HepG2 (cell line): ENCODE results near the gene TRIM7. TPM values are rescaled to one million over a fixed set of nuclear protein-coding genes. Genes with fewer than 3 reads are reported as not detected.
A peak's percentile ranks its signal among the peaks of the same experiment; 100 is the strongest.

Source experiments
- ATAC-seq: fragments of 200-7000 bp; cut with Tn5 transposase; 3 replicates; pipeline ENCODE4 v1.9.1; 2020; ENCODE audit warnings: mild to moderate bottlenecking, moderate library complexity
- BruUV-seq: library from RNA; stranded (reverse); fragments of 400-500 nt; replicated peaks from 2 replicates; lab custom pipeline; 2021; lab: Mats Ljungman, UMichigan
- CTCF ChIA-PET: fragments of 300-600 bp; formaldehyde crosslinking; extraction: SDS; loops from one replicate; lab custom pipeline; 2021; ENCODE audit warnings: low total read pairs, inconsistent platforms, low intra/inter-chr PET ratio; lab: Yijun Ruan, JAX
- POLR2A ChIA-PET: fragments of 350-600 bp; sonication (Branson Sonifier 250); formaldehyde crosslinking; loops from one replicate; lab custom pipeline; 2020; ENCODE audit warnings: antibody characterized with exemption, inconsistent platforms; lab: Yijun Ruan, JAX
- DNase-seq: peaks from one replicate; pipeline ENCODE4 v3.0.0-alpha.2; 2015; ENCODE audit warnings: low spot score
- FAIRE-seq: peaks from 3 replicates; lab custom pipeline; 2011; peaks lifted over from hg19 to GRCh38; lab: Jason Lieb, UNC
- H2AFZ ChIP-seq: one replicate; pipeline ENCODE4 v1.6.1; 2011; ENCODE audit warnings: low read length, inconsistent platforms
- H3K27ac ChIP-seq: fragments of 300-600 bp; 3 replicates; pipeline ENCODE4 v1.8.0; 2011; ENCODE audit warnings: mixed run types, mild to moderate bottlenecking, mixed read lengths, low read length, inconsistent platforms; ENCODE audit not compliant: insufficient read depth; ENCODE audit errors: extremely low read length
- H3K27me3 ChIP-seq, 2 experiments: fragments of 200-600 bp in 1 of 2; 2 replicates in 1 of 2; 3 replicates in 1 of 2; pipeline versions ENCODE4 v1.6.0 to v1.8.0; 2011; ENCODE audit warnings: low read length in 2 of 2, mild to moderate bottlenecking in 2 of 2, moderate library complexity in 2 of 2, inconsistent platforms in 1 of 2; ENCODE audit not compliant: insufficient read depth in 2 of 2, control insufficient read depth in 1 of 2
- H3K36me3 ChIP-seq, 2 experiments: fragments of 200-600 bp in 1 of 2; replicated peaks in 1 of 2; 2 replicates in 1 of 2; 3 replicates in 1 of 2; pipeline versions ENCODE4 v1.5.1 to v1.8.0; 2011; ENCODE audit warnings: low read length in 2 of 2, inconsistent platforms in 1 of 2; ENCODE audit not compliant: insufficient read depth in 2 of 2, control insufficient read depth in 1 of 2
- H3K4me1 ChIP-seq: 2 replicates; pipeline ENCODE4 v1.5.1; 2012; ENCODE audit warnings: low read length, inconsistent platforms; ENCODE audit not compliant: insufficient read depth
- H3K4me2 ChIP-seq: 2 replicates; pipeline ENCODE4 v1.6.0; 2011; ENCODE audit warnings: low read depth, low read length, inconsistent platforms
- H3K4me3 ChIP-seq, 3 experiments: fragments of 200-600 bp in 1 of 3; sonication (generic), shearing (Covaris generic) in 1 of 3; replicated peaks in 1 of 3; 2 replicates each; pipeline ENCODE4 v1.5.1; 2011 to 2016; ENCODE audit warnings: low read length in 3 of 3, inconsistent platforms in 2 of 3, low read depth in 2 of 3, mild to moderate bottlenecking in 2 of 3, control low read depth in 1 of 3, mixed read lengths in 1 of 3; ENCODE audit not compliant: insufficient read depth in 1 of 3
- H3K79me2 ChIP-seq: one replicate; pipeline ENCODE4 v1.6.1; 2011; ENCODE audit warnings: low read length, inconsistent platforms; ENCODE audit not compliant: insufficient read depth
- H3K9ac ChIP-seq: 2 replicates; pipeline ENCODE4 v1.6.0; 2011; ENCODE audit warnings: mild to moderate bottlenecking, low read depth, low read length, inconsistent platforms; ENCODE audit not compliant: insufficient read depth
- H3K9me3 ChIP-seq: 2 replicates; pipeline ENCODE4 v1.5.1; 2012; ENCODE audit warnings: mild to moderate bottlenecking, low read length
- H4K20me1 ChIP-seq: 2 replicates; pipeline ENCODE4 v1.6.0; 2011; ENCODE audit warnings: inconsistent platforms, mild to moderate bottlenecking, low read length, moderate library complexity; ENCODE audit not compliant: insufficient read depth
- AGO2 ChIP-seq: fragments of 200-400 bp; formaldehyde crosslinking; optimal IDR thresholded peaks from 2 replicates; pipeline ENCODE3; 2017; ENCODE audit warnings: mild to moderate bottlenecking, low read depth, low read length, moderate library complexity
- ATF7 ChIP-seq, 2 experiments: fragments of 450-650 bp in 1 of 2; sonication (generic) in 1 of 2; formaldehyde crosslinking in 1 of 2; IDR thresholded peaks; 2 replicates each; pipeline versions ENCODE4 v1.4.0 to v1.6.1; 2016 to 2020; ENCODE audit warnings: antibody characterized with exemption in 1 of 2, mild to moderate bottlenecking in 1 of 2, missing genetic modification reagents in 1 of 2
- CCAR2 ChIP-seq: fragments of 200-400 bp; formaldehyde crosslinking; optimal IDR thresholded peaks from 2 replicates; pipeline ENCODE3; 2018; ENCODE audit warnings: low read depth, mild to moderate bottlenecking, low read length, moderate library complexity
- CREB1 ChIP-seq, 2 experiments: fragments of 450-650 bp in 1 of 2; IDR thresholded peaks; 2 replicates each; pipeline ENCODE4 v1.6.1; 2016 to 2017; ENCODE audit warnings: control low read depth in 1 of 2, mild to moderate bottlenecking in 1 of 2, missing compliant biosample characterization in 1 of 2, missing genetic modification characterization in 1 of 2
- GPBP1L1 ChIP-seq: sonication (generic); formaldehyde crosslinking; IDR thresholded peaks from 2 replicates; pipeline ENCODE4 v1.5.0; 2020; ENCODE audit warnings: mild to moderate bottlenecking, missing genetic modification reagents
- HDAC2 ChIP-seq: sonication (generic); formaldehyde crosslinking; IDR thresholded peaks from 2 replicates; pipeline ENCODE4 v1.4.0; 2020; ENCODE audit warnings: missing genetic modification reagents
- IRX3 ChIP-seq: sonication (generic); formaldehyde crosslinking; IDR thresholded peaks from 2 replicates; pipeline ENCODE4 v1.8.1; 2023; ENCODE audit warnings: mild to moderate bottlenecking, low read depth, missing genetic modification reagents, borderline replicate concordance
- KAT7 ChIP-seq: IDR thresholded peaks from 2 replicates; pipeline ENCODE4 v1.6.1; 2018; ENCODE audit warnings: borderline replicate concordance, missing compliant biosample characterization
- KLF16 ChIP-seq, 2 experiments: sonication (generic) in 1 of 2; formaldehyde crosslinking in 1 of 2; IDR thresholded peaks; 2 replicates each; pipeline versions ENCODE4 v1.6.1 to v1.8.0; 2016 to 2023; ENCODE audit warnings: missing genetic modification reagents in 2 of 2, missing compliant biosample characterization in 1 of 2
- MEF2D ChIP-seq: sonication (generic); formaldehyde crosslinking; IDR thresholded peaks from 2 replicates; pipeline ENCODE4 v1.5.1; 2020; ENCODE audit warnings: mild to moderate bottlenecking, missing genetic modification reagents
- PHF20 ChIP-seq: sonication (generic); formaldehyde crosslinking; IDR thresholded peaks from 2 replicates; pipeline ENCODE4 v1.5.0; 2020; ENCODE audit warnings: mild to moderate bottlenecking, missing genetic modification reagents
- RBFOX2 ChIP-seq: fragments of 200-400 bp; formaldehyde crosslinking; IDR thresholded peaks from 2 replicates; pipeline ENCODE4 v1.6.1; 2017; ENCODE audit warnings: low read depth, mild to moderate bottlenecking, low read length
- SNRNP70 ChIP-seq: fragments of 200-400 bp; formaldehyde crosslinking; IDR thresholded peaks from 2 replicates; pipeline ENCODE4 v1.6.1; 2017; ENCODE audit warnings: mild to moderate bottlenecking, low read depth, low read length, moderate library complexity
- SOX5 ChIP-seq: IDR thresholded peaks from 2 replicates; pipeline ENCODE4 v1.6.1; 2016; ENCODE audit warnings: borderline replicate concordance
- TARDBP ChIP-seq: sonication (generic); formaldehyde crosslinking; IDR thresholded peaks from 2 replicates; pipeline ENCODE4 v1.8.0; 2022; ENCODE audit warnings: mild to moderate bottlenecking, missing genetic modification reagents
- TCF7L2 ChIP-seq: IDR thresholded peaks from 2 replicates; pipeline ENCODE4 v1.6.1; 2011; ENCODE audit warnings: mild to moderate bottlenecking, low read depth, low read length, moderate library complexity
- THAP7 ChIP-seq: sonication (generic); formaldehyde crosslinking; IDR thresholded peaks from 2 replicates; pipeline ENCODE4 v1.8.1; 2023; ENCODE audit warnings: mild to moderate bottlenecking, missing genetic modification reagents
- ZFP82 ChIP-seq: sonication (generic); formaldehyde crosslinking; IDR thresholded peaks from 2 replicates; pipeline ENCODE4 v1.5.1; 2020; ENCODE audit warnings: mild to moderate bottlenecking, missing genetic modification reagents, borderline replicate concordance
- ZNF292 ChIP-seq: sonication (generic); formaldehyde crosslinking; IDR thresholded peaks from 2 replicates; pipeline ENCODE4 v1.8.1; 2022; ENCODE audit warnings: mild to moderate bottlenecking, low read depth, missing genetic modification reagents, borderline replicate concordance
- ZNF558 ChIP-seq: sonication (generic); formaldehyde crosslinking; IDR thresholded peaks from 2 replicates; pipeline ENCODE4 v1.9.0; 2022; ENCODE audit warnings: mild to moderate bottlenecking, missing genetic modification reagents, borderline replicate concordance
- ZNF740 ChIP-seq: sonication (generic); formaldehyde crosslinking; IDR thresholded peaks from 2 replicates; pipeline ENCODE4 v1.4.0; 2020; ENCODE audit warnings: missing genetic modification reagents
- ZSCAN31 ChIP-seq: sonication (generic); formaldehyde crosslinking; IDR thresholded peaks from 2 replicates; pipeline ENCODE4 v1.5.0; 2020; ENCODE audit warnings: low read depth, mild to moderate bottlenecking, missing genetic modification reagents
- WGBS: methylation state at CpG from one replicate; pipeline ENCODE4 v1.1.6; 2017; ENCODE audit warnings: low lambda C conversion rate; 5-methylcytosine and 5-hydroxymethylcytosine counted together
- in situ Hi-C: cut with HindIII; loops from 2 replicates; pipeline ENCODE4 v1.10.0; 2017; ENCODE audit warnings: low pct_unique_long_range_greater_than_20kb; ENCODE audit not compliant: extremely low pct_ligation_motif_present
- intact Hi-C: fragments of 100-400 bp; cut with micrococcal nuclease; formaldehyde crosslinking; loops from one replicate; pipeline ENCODE4 v1.10.0; 2022; ENCODE audit not compliant: unreplicated experiment
- polyA plus RNA-seq, 8 experiments: library from polyadenylated mRNA; depleted of rRNA in 3 of 8; stranded (reverse) in 7 of 8; unstranded in 1 of 8; fragments of >200 nt; fragmentation: Illumina TruSeq in 4 of 8; extraction: Trizol in 4 of 8; gene quantifications; 2 replicates each; pipeline versions ENCODE4 v1.2.1 to v1.2.3, GENCODE V29; 2011 to 2016; ENCODE audit warnings: low read depth in 4 of 8, missing spikeins in 1 of 8, mixed read lengths in 1 of 8; ENCODE audit not compliant: insufficient read depth in 1 of 8
- total RNA-seq, 5 experiments: library from RNA; depleted of rRNA; stranded (reverse); fragments of >200 nt; fragmentation: Illumina TruSeq; extraction: Trizol; gene quantifications; 2 replicates each; pipeline ENCODE4 v1.2.3, GENCODE V29; 2016; ENCODE audit warnings: low read depth in 1 of 5

Gene TRIM7
- total and polyA plus RNA-seq, 2 of the 13 experiments (the other 11 are each of a cell fraction or from before 2014, with no cell fraction given) = 0.13 TPM; not detected in 1

- H3K36me3 ChIP-seq = no peaks in the 10 kb centered on the region
- peak overlapping the region; percentile 92 for H3K4me2 ChIP-seq
- no TSS peak for BruUV-seq
- H3K9ac ChIP-seq = peak overlapping the region; percentile 63; the same call in 1 of the 2 replicates
- H3K4me1 ChIP-seq = peaks cover 42% of the 10 kb centered on the region
- H3K4me3 ChIP-seq = peak overlapping the region; percentile 79 to 93 (median 81)
- H3K27me3 ChIP-seq = no peaks in the 10 kb centered on the region; a peak in 1 of 5 replicates
- in situ Hi-C loops (loop anchor here (5.0 kb wide), 1 partner anchor 33 kb away; the partner anchor contains the start of gene TRIM41), intact Hi-C loops (loop anchor here (1.0 kb wide), 1 partner anchor 9 kb away; no protein-coding TSS in a partner anchor)
- WGBS = 2% methylated on average over 22 of the region's 41 CpGs
- no peak overlapping the region for H3K27ac ChIP-seq
- H2AFZ ChIP-seq = peak overlapping the region; percentile 3
- DNase-seq (no peak), FAIRE-seq (no peak), ATAC-seq (peak; percentile 7; the same call in 1 of the 3 replicates)
- ChIA-PET POLR2A (interaction anchor here (2.2 to 7.2 kb wide), 3 partner anchors 15 to 54 kb away, joined by 13 to 104 read pairs (median 20); partner anchors contain the start of genes RACK1, TRIM41 and TRIM7), CTCF (no interaction called here)
- no peaks in the 10 kb centered on the region for H4K20me1 ChIP-seq
- no peaks in the 10 kb centered on the region for H3K79me2 ChIP-seq
- H3K9me3 ChIP-seq = no peaks in the 10 kb centered on the region
- TF ChIP-seq HDAC2 (CRISPR knock-in tag) = no peak
- TF ChIP-seq GPBP1L1 (CRISPR knock-in tag) = no peak
- TF ChIP-seq ZNF558 (CRISPR knock-in tag) = no peak
- TF ChIP-seq KAT7 (CRISPR knock-in tag) = no peak
- 0 out of 2 replicates have a peak, but pooled peaks have one; percentile 17 for TF ChIP-seq ZFP82 (CRISPR knock-in tag)
- TF ChIP-seq KLF16 (CRISPR knock-in tag; IDR thresholded peaks at IDR 0.05) = no peak
- TF ChIP-seq AGO2 = no peak
- no peak for TF ChIP-seq PHF20 (CRISPR knock-in tag)
- no peak for TF ChIP-seq ZNF292 (CRISPR knock-in tag)
- no peak for TF ChIP-seq MEF2D (CRISPR knock-in tag)
- no peak for TF ChIP-seq CREB1 (IDR thresholded peaks at IDR 0.05)
- TF ChIP-seq CREB1 (CRISPR knock-in tag; IDR thresholded peaks at IDR 0.05) = no peak
- TF ChIP-seq RBFOX2 = no peak
- no peak for TF ChIP-seq CCAR2
- no peak for TF ChIP-seq SOX5 (CRISPR knock-in tag)
- no peak for TF ChIP-seq ZSCAN31 (CRISPR knock-in tag)
- no peak for TF ChIP-seq SNRNP70
- 0 out of 2 replicates have a peak, but pooled peaks have one; percentile 12 for TF ChIP-seq THAP7
- no peak for TF ChIP-seq TCF7L2
- no peak for TF ChIP-seq ZNF740 (CRISPR knock-in tag)
- TF ChIP-seq ATF7 (IDR thresholded peaks at IDR 0.05) = no peak
- no peak for TF ChIP-seq ATF7 (CRISPR knock-in tag; IDR thresholded peaks at IDR 0.05)
- TF ChIP-seq IRX3 (CRISPR knock-in tag) = no peak
- no peak for TF ChIP-seq TARDBP
These were observed 15.5 kb downstream of the TRIM7 start for GRCh38 chr5:181189363-181189961.
